NCI-H2107 treated with DMSO at 0.1 percent for 48 hours (cell line): Measurements from ENCODE around the gene TOE1.
"Not testable (repeated sequence)": the region's sequence is repeated elsewhere in the genome, so short reads cannot be mapped to it uniquely, and the experiment has no call there.

Experiments
- DNase-seq: peaks from one replicate; lab custom pipeline; 2025; ENCODE audit not compliant: unreplicated experiment; lab: John Stamatoyannopoulos, UW

Gene TOE1

GRCh38 chr1:45354838-45355237 lies 14.9 kb downstream of the TOE1 start:
- no peak for DNase-seq

- DNase-seq: no peak
Observed at GRCh38 chr1:45355683-45356082, 15.7 kb downstream of the TOE1 start.

- peak; percentile 61 for DNase-seq
Observed at GRCh38 chr1:45356186-45356585, 16.2 kb downstream of the TOE1 start.

GRCh38 chr1:45359882-45360513 lies 20.0 kb downstream of the TOE1 start:
- DNase-seq: peak; percentile 62

GRCh38 chr1:45360981-45361380 lies 21.0 kb downstream of the TOE1 start:
- peak; percentile 78 for DNase-seq

GRCh38 chr1:45364294-45364693 lies 24.3 kb downstream of the TOE1 start:
- DNase-seq: no peak

GRCh38 chr1:45365051-45365450 lies 25.1 kb downstream of the TOE1 start:
- DNase-seq: no peak

- DNase-seq: no peak
Observed at GRCh38 chr1:45370575-45370974, 30.6 kb downstream of the TOE1 start.

- DNase-seq: no peak
Observed at GRCh38 chr1:45373573-45373972, 33.6 kb downstream of the TOE1 start.

- no peak for DNase-seq
Observed at GRCh38 chr1:45375104-45376090, 35.4 kb downstream of the TOE1 start.

- DNase-seq: no peak
Observed at GRCh38 chr1:45378184-45378583, 38.2 kb downstream of the TOE1 start.

GRCh38 chr1:45379524-45379923 lies 39.6 kb downstream of the TOE1 start:
- DNase-seq: no peak

- DNase-seq: no peak
Observed at GRCh38 chr1:45380125-45380524, 40.2 kb downstream of the TOE1 start.

- DNase-seq: no peak
Observed at GRCh38 chr1:45380730-45381129, 40.8 kb downstream of the TOE1 start.

GRCh38 chr1:45381243-45381642 lies 41.3 kb downstream of the TOE1 start:
- no peak for DNase-seq

- DNase-seq: no peak
Observed at GRCh38 chr1:45383191-45383590, 43.2 kb downstream of the TOE1 start.

GRCh38 chr1:45384213-45384612 lies 44.2 kb downstream of the TOE1 start:
- DNase-seq: not testable (repeated sequence)

GRCh38 chr1:45385302-45385701 lies 45.3 kb downstream of the TOE1 start:
- peak; percentile 96 for DNase-seq

GRCh38 chr1:45386219-45386618 lies 46.2 kb downstream of the TOE1 start:
- DNase-seq: no peak
